C1 segment of cervical spinal cord (tissue), 14 donors: ENCODE measurements around the gene ZNF653.
"Not testable (repeated sequence)": the region's sequence is repeated elsewhere in the genome, so short reads cannot be mapped to it uniquely, and the experiment has no call there.

Experiments
- DNase-seq, 14 donors: peaks; one replicate each; lab custom pipeline; 2025; lab: John Stamatoyannopoulos, UW

Gene ZNF653

GRCh38 chr19:11457115-11457514 lies 48.5 kb downstream of the ZNF653 start:
- peak in 13 of 14 donors; percentile 26 to 90 (median 77) for DNase-seq

GRCh38 chr19:11456659-11457058 lies 49.0 kb downstream of the ZNF653 start:
- no peak for DNase-seq

- DNase-seq = not testable (repeated sequence)
Observed at GRCh38 chr19:11455233-11455554, 50.4 kb downstream of the ZNF653 start.

GRCh38 chr19:11453468-11454341 lies 51.9 kb downstream of the ZNF653 start:
- DNase-seq = no peak

- peak in 2 of 14 donors; percentile 9 to 18 for DNase-seq
Observed at GRCh38 chr19:11452620-11453310, 52.9 kb downstream of the ZNF653 start.

- no peak for DNase-seq
Observed at GRCh38 chr19:11451871-11452619, 53.6 kb downstream of the ZNF653 start.

- no peak for DNase-seq
Observed at GRCh38 chr19:11451327-11451870, 54.2 kb downstream of the ZNF653 start.

GRCh38 chr19:11450570-11451326 lies 54.9 kb downstream of the ZNF653 start:
- no peak for DNase-seq

- no peak for DNase-seq
Observed at GRCh38 chr19:11448923-11449554, 56.6 kb downstream of the ZNF653 start.

- no peak for DNase-seq
Observed at GRCh38 chr19:11448410-11448809, 57.2 kb downstream of the ZNF653 start.

GRCh38 chr19:11447347-11448262 lies 58.0 kb downstream of the ZNF653 start:
- DNase-seq = no peak

- DNase-seq = peak in 13 of 14 donors; percentile 32 to 89 (median 80)
Observed at GRCh38 chr19:11446652-11447301, 58.9 kb downstream of the ZNF653 start.

- peak in 1 of 14 donors; percentile 55 for DNase-seq
Observed at GRCh38 chr19:11446271-11446651, 59.4 kb downstream of the ZNF653 start.

GRCh38 chr19:11445141-11445540 lies 60.5 kb downstream of the ZNF653 start:
- DNase-seq = no peak

GRCh38 chr19:11444059-11444458 lies 61.6 kb downstream of the ZNF653 start:
- peak in 1 of 14 donors; percentile 19 for DNase-seq

- no peak for DNase-seq
Observed at GRCh38 chr19:11437955-11438354, 67.7 kb downstream of the ZNF653 start.

GRCh38 chr19:11435833-11436313 lies 69.8 kb downstream of the ZNF653 start:
- no peak for DNase-seq

GRCh38 chr19:11435057-11435832 lies 70.4 kb downstream of the ZNF653 start, which contains the start of the genes ODAD3 and PRKCSH:
Gene ODAD3, minus strand, starts transcription at chr19:11435121. Its CDS starts 105 bp downstream, at chr19:11435016.
Gene PRKCSH, plus strand, starts transcription at chr19:11435635. Its CDS starts 483 bp downstream, at chr19:11436118.
- peak; percentile 98 to 100 (median 100) for DNase-seq
